Measurements from ENCODE around the gene WNT2.
"Not testable (repeated sequence)": the region's sequence is repeated elsewhere in the genome, so short reads cannot be mapped to it uniquely, and the experiment has no call there.

WNT2 gene

DNA sequence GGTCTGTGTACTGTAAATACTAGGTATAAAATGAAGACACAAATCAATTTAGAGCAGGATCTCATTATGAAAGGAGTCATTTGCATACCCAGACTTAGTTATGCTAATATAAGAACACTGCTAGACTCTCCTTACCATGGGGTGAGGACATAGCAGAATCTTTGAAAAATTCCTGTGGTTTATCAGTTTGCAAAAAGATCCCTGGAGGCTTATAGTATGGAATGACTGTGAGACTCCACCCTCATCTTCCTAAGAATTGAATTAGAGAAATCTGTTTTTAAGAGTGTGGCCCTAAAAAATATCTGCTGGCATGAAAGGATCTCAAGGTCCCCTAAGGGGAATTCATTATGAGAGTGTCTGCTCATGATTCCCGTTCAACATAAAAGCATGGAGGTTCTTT, 63.2 kb downstream of the WNT2 start:
- DNase-seq = peak; percentile 77

DNA sequence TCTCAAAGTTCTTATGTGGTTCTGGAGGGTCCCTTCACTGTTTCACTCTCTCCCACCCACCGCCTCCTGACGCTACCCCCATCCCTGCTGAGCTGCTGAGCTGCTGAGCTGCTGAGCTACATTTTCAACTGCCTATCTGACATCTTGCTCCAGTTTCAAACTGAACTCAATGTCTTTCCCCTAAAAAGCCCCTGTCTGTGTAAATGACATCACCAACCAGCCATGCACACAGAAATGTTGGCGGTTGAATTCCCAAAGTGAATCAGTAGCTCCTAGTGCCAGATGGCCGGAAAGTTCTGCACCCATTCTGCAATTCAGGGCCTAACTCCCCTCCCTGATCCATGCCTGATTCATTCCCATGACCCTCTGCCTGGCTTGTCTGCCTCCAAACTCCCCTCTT, 71.2 kb downstream of the WNT2 start:
- DNase-seq = peak; percentile 92

DNA sequence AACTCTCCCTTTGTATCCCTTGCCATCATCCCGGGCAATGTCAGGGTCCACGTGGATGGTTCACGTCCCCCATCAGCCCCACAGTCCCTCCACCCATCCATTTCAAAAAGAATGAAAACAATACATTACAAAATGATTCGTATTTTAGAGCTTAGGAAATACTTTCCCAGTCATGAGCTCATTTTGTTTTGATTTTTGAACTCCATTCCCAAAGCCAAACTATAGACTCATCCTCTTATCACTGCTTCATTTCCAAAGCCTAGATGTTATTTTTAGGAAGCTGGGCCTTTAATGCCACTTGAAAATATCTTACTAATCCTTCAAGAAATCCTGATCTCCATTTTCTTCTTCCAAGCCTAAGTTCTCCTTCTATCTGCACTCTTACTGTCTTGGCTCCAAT, 72.1 kb downstream of the WNT2 start:
- peak; percentile 28 for DNase-seq

DNA sequence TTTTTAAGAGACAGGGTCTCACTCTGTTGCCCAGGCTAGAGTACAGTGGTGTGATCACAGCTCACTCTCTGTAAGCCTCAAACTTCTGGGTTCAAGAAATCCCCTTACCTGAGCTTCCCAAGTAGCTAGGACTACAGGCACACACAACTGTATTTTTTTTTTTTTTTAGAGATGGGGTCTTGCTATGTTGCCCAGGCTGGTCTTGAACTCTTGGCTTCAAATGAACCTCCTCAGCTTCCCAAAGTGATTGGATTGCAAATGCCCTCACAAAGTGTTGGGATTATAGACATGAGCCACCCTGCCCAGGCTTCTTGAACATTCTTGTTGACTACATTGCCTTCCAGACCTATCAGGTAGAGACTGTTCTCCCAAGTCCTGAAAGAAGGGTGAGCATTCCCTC, 72.6 kb downstream of the WNT2 start:
- DNase-seq = no peak

DNA sequence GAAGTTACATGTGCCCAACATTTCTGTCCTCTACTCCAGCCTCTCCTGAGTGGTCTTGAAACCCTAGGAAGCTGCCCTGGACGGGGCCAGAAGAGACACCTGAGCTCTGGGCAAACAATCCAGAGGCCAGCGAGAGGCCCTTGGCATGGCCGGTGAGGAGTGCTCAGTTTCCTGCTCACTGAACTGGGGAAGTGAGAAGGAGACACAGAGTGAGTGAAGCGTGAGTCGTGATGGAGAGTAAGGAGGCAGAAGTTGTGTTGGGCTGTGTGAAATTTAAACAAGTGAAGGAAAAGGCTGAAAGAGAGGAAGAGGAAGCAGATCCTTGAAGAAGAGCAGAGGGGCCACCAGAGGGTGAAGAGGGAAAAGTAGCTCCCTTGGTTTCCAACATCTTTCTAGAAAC, 73.2 kb downstream of the WNT2 start:
- DNase-seq = no peak

DNA sequence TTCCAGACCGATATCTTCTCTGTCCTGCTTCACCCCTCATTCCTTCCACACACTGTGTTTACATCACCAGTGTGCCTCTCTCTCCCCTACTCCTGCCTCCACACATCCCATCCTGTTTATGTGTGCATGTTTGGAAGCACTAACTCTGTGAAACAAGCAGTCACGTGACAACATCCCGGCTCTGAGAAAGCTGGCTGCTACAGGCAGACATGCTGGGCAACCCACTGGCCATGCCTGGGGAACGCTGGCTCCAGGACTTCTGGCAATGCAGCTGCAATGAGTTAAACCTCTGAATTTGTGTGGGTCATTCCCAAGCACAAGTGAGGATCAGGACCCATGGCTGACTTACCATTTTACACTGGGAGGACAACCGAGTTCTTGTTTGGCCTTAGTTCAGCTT, 74.0 kb downstream of the WNT2 start:
- no peak for DNase-seq

DNA sequence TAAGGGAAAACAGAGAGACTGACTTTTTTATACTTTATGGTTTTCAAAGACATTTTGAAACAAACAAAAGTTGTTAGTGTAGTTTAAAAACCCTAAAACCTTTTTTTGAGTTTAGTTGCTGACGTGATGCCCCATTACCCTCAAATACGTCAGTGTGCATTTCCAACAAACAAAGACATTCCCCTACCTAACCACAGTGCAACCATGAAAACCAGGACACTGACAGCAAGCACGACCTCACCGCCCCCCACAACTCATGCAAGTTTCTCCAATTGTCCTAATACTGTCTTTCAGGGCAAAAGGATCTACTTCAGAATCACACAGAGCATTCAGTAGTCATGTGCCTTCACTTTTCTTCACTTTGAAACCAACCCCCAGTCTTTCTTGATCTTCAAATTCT, 75.0 kb downstream of the WNT2 start:
- DNase-seq = no peak

DNA sequence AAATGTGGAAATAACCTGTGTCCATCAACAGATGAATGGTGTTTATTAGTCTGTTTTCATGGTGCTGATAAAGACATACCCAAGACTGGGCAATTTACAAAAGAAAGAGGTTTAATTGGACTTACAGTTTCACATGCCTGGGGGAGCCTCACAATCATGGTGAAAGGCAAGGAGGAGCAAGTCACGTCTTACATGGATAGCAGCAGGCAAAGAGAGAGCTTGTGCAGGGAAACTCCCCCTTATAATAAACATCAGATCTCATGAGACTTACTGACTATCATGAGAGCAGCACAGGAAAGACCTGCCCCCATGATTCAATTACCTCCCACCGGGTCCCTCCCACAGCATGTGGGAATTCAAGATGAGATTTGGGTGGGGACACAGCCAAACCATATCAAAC, 77.2 kb downstream of the WNT2 start:
- not testable (repeated sequence) for DNase-seq

DNA sequence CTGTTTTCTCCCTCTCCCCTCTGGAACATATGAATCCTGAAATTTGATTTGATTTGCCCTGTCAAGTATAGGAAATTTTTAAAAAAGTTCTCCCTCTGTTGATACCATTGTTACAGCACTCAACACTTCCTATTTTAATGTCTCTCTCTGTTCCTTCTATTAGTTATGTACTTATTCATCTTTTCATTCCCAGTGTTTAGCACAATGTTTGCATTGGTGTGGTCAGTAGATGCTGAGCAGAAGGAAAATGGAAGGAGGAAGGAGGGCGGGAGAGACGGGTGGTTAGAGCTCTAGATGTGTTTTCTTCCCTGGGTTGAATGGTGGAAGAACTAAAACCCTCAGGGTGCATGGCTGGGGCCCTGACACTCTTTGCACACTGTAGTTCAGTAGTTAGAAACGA, 79.5 kb downstream of the WNT2 start:
- DNase-seq = no peak

DNA sequence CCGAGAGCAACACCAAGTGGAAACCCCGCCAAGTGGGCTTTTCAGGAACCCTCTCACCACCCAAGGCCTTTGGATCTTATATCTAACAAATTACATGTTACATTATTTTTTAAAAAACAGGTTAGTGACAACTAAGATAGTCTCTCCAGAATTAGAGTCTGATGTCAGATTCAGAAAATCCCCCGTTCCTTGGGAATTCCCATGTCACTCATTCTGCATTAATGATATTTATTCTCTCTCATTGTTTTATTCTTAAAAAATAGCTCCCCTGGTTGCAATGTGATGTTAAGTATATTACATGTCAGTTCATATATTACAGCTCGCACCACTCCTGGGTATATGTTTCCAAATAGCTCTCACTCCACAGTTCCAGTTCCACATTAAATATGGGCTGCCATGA, 81.8 kb downstream of the WNT2 start:
- no peak for DNase-seq

DNA sequence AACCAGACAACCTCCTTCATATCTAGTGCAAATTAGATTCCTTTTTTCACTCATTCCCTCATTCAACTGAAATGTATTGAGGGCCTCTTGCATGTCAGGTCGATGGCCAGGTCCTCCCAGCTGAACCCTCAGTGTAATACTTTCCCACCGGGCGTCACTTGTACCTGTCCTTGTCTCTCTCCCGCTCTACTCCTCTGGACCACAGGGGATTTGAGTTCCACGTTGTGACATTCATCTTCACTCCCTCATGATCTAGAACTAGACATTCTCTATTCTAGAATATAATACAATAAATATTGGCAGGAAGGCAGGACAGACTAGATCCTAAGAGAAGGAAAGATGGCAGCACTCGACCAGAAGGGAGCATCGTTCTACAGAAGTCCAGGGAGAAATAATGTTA, 83.9 kb downstream of the WNT2 start:
- no peak for DNase-seq

DNA sequence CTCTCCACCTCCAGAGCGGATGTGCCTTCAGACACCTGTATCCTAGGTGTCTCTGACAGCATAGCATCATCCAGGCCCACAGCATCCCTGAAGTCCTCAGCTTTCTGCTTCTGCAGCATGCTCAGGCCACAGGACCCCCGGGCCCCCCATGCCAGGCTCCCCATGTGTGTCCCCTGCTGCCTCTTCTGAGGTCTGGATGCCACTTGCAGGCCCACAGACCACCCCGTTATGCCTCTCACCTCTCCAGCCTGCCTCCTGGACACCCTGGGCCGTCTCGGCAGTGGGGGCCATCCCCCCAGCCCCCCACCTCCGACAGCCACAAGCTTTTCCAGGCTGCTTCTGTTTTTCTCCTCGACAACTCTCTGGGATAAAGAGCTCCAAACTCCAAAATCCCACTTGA, 84.4 kb downstream of the WNT2 start:
- DNase-seq = no peak

DNA sequence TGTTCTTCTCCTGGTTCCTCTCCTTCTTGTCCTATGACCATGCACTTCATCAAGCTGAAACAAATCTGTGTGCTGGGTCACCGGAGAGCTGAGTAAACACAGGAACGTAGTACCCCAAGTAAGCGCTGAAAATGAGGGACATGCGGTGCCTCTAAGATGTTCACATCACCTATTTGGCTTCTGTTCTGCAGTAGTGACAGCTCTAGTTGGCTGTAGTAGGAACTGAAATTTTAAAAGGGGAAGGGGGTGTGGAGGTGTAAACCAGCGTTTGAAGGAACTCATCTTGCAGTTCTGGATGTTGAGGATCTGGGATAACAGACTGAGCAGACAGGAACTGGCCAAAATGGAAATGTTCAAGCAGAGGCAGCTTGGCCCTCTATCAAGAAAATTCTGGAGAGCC, 85.2 kb downstream of the WNT2 start:
- no peak for DNase-seq

DNA sequence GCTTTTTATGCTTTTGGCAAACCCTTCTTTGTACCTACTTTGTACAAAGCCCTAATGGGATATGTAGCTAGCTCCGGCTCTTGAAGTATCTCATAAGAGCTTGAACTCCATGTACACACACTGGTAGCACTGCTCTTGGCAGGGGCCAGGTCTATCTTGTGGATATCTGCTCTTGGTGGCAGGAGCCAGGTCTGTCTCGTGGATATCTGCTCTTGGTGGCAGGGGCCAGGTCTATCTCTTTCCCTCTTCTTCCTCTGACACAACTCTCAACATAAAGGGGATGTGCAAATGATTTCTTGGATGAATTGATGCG, 91.9 kb downstream of the WNT2 start:
- no peak for DNase-seq

DNA sequence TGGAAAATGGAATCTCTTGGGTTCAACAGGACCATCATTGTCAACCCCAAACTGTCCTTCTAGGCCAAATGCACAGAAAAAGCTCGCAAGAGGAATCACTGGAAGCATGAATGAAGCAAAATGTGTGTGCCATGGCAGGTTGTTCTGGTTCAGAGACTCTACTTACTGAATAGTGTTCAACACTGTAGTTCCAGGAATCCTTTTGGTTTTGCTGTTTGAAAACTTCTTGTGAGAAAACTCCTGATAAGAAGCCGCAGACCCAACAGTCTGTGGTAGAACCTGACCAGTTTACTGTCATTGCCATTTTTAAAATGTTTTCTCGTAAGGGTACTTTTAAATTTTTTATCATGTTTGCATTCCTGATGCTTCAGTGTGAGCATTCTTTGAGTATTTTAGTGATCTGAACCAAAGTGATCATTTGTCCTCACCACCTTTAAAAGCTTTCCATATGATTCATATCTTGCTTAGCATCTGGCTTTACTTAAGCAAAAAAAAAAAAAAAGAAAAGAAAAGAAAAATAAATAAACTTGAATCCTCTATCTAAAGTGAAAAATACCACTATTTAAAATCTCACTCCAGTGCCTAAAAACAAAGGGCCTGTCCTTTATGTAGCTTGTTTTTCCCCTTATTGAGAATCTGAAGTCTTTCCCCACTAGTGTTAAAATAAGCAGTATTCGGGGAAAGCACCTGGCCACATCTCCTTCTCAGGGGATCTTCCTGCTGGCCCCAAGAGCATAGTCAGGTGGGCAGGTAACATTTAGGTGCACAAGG, 92.4 kb downstream of the WNT2 start:
- peak; percentile 78 for DNase-seq

DNA sequence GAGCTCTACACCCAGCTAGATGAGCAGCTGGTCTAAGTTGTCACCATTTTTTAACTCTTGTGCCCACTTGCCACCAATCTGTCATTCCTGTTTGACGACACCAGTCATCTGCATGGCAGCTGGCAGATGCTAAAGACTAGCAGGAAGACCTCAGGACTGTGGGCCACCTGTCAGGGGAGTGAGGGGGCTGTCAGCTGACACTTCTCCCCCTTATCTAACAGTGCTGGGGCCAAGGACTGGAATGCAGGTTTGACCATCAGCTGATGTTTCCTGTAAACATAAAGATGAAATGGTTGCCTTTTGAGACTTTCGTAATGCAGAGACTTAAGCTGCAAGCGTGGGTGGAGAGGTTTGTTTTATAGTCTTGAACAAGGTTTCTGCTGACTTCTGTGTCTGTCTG, 93.5 kb downstream of the WNT2 start:
- DNase-seq = peak; percentile 17

DNA sequence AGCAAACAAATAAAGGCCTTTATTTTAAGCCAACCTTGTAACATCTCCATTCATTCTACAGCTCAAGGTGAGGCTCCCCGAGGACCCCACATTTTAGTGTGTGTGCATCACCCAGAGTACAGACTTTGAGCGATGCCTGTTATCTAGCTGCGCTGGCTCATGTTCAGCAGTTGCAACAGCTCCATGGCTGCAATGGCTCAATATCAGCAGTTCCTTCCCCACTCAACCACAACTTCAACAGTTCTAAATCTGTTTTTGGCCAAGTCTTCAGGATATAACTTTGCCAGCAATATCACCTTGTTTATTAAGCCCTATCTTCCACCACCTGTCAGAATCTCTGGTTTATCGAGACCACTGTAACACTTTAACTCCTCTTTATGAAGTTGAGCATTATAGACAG, 95.8 kb downstream of the WNT2 start:
- DNase-seq = no peak

DNA sequence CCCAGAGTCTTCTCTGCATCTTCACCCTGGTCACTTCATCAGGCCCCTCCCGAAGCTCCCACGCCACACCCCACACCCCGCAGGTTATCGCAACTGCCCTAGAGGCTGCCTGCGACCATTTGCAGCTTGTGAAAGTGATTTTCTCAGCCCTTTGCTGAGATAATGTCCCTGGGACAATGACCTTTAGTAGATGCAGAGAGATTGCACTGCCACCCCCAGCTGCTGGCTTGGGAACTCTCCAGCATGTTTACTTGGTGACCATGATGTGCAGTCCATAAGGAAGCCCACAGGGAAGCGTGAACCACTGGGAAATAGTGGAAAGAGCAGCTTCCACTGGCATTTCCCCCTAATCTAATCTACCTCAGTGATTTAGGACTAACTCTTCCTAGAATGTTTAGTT, 97.3 kb downstream of the WNT2 start:
- DNase-seq = no peak
